Hepatocyte (in vitro differentiated cells): ENCODE measurements around the gene PADI3.

Source experiments
- EZH2 ChIP-seq: fragments of 200-600 bp; sonication (generic); IDR thresholded peaks from 2 replicates; pipeline ENCODE4 v1.6.1; 2016; ENCODE audit warnings: antibody characterized with exemption, mild to moderate bottlenecking, borderline replicate concordance
- EZH2phosphoT487 ChIP-seq: fragments of 200-600 bp; sonication (generic); IDR thresholded peaks from one replicate; pipeline ENCODE4 v1.6.1; 2018; ENCODE audit warnings: antibody characterized with exemption, mild to moderate bottlenecking, low read depth, moderate library complexity; ENCODE audit not compliant: unreplicated experiment, severe bottlenecking
- TF ChIP-seq, protein P1 (sequence below): fragments of 200-600 bp; sonication (generic); IDR thresholded peaks from 2 replicates; pipeline ENCODE4 v1.5.1; 2016; ENCODE audit warnings: antibody characterized with exemption, mild to moderate bottlenecking; ENCODE audit not compliant: poor library complexity

GRCh38 chr1:17229379-17229778, 19.5 kb upstream of the PADI3 start:
- TF ChIP-seq, protein P1, sequence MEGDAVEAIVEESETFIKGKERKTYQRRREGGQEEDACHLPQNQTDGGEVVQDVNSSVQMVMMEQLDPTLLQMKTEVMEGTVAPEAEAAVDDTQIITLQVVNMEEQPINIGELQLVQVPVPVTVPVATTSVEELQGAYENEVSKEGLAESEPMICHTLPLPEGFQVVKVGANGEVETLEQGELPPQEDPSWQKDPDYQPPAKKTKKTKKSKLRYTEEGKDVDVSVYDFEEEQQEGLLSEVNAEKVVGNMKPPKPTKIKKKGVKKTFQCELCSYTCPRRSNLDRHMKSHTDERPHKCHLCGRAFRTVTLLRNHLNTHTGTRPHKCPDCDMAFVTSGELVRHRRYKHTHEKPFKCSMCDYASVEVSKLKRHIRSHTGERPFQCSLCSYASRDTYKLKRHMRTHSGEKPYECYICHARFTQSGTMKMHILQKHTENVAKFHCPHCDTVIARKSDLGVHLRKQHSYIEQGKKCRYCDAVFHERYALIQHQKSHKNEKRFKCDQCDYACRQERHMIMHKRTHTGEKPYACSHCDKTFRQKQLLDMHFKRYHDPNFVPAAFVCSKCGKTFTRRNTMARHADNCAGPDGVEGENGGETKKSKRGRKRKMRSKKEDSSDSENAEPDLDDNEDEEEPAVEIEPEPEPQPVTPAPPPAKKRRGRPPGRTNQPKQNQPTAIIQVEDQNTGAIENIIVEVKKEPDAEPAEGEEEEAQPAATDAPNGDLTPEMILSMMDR: no peak
- TF ChIP-seq EZH2 (no peak), EZH2phosphoT487 (no peak)
